K562 (cell line): ENCODE data around the gene BRMS1. TPM values are rescaled to one million over a fixed set of nuclear protein-coding genes. Genes with fewer than 3 reads are reported as not detected.

ENCODE experiments used
- RBM17 ChIP-seq: fragments of 200-400 bp; formaldehyde crosslinking; IDR thresholded peaks from 2 replicates; pipeline ENCODE4 v1.6.1; 2017; ENCODE audit warnings: low read depth, mild to moderate bottlenecking, low read length, borderline replicate concordance
- polyA plus RNA-seq, 8 experiments: library from polyadenylated mRNA; depleted of rRNA in 4 of 8; stranded (reverse) in 5 of 8; unstranded in 3 of 8; fragments of >200 nt; fragmentation: Nextera tagmentation in 2 of 8; fragmentation: Illumina TruSeq in 1 of 8; extraction: Ambion mirVana in 2 of 8; extraction: Trizol in 1 of 8; gene quantifications; 2 replicates each; pipeline versions ENCODE4 v1.2.1 to v1.2.3, GENCODE V29; 2011 to 2014; ENCODE audit warnings: inconsistent platforms in 1 of 8, missing spikeins in 1 of 8
- total RNA-seq, 7 experiments: library from RNA; depleted of rRNA in 6 of 7; stranded (reverse); fragments of >200 nt in 6 of 7; fragmentation: Illumina TruSeq in 2 of 7; extraction: Trizol in 2 of 7; gene quantifications; 2 replicates each; pipeline versions ENCODE4 v1.2.1 to v1.2.3, GENCODE V29; 2011 to 2021; ENCODE audit warnings: low replicate concordance in 1 of 7
- TF ChIP-seq, protein P1 (sequence below): fragments of 200-600 bp; sonication (generic); IDR thresholded peaks from one replicate; pipeline ENCODE4 v1.6.1; 2012; ENCODE audit warnings: mild to moderate bottlenecking, low read depth, low read length, inconsistent platforms
- TF ChIP-seq, protein P2 (sequence below), 2 experiments: fragments of 450-650 bp in 1 of 2; sonication (generic) in 1 of 2; formaldehyde crosslinking in 1 of 2; IDR thresholded peaks; 2 replicates each; pipeline versions ENCODE4 v1.7.1 to v1.9.0; 2016 to 2022; ENCODE audit warnings: inconsistent platforms in 1 of 2, mild to moderate bottlenecking in 1 of 2, missing genetic modification reagents in 1 of 2

BRMS1 gene
- total and polyA plus RNA-seq, 9 of the 15 experiments (the other 6 are each of a cell fraction or from before 2014, with no cell fraction given), result 2.2 to 78.8 (median 33.4) TPM

GRCh38 chr11:66344550-66345315 is at the start of gene BRMS1 (continued):
- TF ChIP-seq, protein P1, sequence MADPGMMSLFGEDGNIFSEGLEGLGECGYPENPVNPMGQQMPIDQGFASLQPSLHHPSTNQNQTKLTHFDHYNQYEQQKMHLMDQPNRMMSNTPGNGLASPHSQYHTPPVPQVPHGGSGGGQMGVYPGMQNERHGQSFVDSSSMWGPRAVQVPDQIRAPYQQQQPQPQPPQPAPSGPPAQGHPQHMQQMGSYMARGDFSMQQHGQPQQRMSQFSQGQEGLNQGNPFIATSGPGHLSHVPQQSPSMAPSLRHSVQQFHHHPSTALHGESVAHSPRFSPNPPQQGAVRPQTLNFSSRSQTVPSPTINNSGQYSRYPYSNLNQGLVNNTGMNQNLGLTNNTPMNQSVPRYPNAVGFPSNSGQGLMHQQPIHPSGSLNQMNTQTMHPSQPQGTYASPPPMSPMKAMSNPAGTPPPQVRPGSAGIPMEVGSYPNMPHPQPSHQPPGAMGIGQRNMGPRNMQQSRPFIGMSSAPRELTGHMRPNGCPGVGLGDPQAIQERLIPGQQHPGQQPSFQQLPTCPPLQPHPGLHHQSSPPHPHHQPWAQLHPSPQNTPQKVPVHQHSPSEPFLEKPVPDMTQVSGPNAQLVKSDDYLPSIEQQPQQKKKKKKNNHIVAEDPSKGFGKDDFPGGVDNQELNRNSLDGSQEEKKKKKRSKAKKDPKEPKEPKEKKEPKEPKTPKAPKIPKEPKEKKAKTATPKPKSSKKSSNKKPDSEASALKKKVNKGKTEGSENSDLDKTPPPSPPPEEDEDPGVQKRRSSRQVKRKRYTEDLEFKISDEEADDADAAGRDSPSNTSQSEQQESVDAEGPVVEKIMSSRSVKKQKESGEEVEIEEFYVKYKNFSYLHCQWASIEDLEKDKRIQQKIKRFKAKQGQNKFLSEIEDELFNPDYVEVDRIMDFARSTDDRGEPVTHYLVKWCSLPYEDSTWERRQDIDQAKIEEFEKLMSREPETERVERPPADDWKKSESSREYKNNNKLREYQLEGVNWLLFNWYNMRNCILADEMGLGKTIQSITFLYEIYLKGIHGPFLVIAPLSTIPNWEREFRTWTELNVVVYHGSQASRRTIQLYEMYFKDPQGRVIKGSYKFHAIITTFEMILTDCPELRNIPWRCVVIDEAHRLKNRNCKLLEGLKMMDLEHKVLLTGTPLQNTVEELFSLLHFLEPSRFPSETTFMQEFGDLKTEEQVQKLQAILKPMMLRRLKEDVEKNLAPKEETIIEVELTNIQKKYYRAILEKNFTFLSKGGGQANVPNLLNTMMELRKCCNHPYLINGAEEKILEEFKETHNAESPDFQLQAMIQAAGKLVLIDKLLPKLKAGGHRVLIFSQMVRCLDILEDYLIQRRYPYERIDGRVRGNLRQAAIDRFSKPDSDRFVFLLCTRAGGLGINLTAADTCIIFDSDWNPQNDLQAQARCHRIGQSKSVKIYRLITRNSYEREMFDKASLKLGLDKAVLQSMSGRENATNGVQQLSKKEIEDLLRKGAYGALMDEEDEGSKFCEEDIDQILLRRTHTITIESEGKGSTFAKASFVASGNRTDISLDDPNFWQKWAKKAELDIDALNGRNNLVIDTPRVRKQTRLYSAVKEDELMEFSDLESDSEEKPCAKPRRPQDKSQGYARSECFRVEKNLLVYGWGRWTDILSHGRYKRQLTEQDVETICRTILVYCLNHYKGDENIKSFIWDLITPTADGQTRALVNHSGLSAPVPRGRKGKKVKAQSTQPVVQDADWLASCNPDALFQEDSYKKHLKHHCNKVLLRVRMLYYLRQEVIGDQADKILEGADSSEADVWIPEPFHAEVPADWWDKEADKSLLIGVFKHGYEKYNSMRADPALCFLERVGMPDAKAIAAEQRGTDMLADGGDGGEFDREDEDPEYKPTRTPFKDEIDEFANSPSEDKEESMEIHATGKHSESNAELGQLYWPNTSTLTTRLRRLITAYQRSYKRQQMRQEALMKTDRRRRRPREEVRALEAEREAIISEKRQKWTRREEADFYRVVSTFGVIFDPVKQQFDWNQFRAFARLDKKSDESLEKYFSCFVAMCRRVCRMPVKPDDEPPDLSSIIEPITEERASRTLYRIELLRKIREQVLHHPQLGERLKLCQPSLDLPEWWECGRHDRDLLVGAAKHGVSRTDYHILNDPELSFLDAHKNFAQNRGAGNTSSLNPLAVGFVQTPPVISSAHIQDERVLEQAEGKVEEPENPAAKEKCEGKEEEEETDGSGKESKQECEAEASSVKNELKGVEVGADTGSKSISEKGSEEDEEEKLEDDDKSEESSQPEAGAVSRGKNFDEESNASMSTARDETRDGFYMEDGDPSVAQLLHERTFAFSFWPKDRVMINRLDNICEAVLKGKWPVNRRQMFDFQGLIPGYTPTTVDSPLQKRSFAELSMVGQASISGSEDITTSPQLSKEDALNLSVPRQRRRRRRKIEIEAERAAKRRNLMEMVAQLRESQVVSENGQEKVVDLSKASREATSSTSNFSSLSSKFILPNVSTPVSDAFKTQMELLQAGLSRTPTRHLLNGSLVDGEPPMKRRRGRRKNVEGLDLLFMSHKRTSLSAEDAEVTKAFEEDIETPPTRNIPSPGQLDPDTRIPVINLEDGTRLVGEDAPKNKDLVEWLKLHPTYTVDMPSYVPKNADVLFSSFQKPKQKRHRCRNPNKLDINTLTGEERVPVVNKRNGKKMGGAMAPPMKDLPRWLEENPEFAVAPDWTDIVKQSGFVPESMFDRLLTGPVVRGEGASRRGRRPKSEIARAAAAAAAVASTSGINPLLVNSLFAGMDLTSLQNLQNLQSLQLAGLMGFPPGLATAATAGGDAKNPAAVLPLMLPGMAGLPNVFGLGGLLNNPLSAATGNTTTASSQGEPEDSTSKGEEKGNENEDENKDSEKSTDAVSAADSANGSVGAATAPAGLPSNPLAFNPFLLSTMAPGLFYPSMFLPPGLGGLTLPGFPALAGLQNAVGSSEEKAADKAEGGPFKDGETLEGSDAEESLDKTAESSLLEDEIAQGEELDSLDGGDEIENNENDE, result no peak
- TF ChIP-seq RBM17, result no peak
- TF ChIP-seq, protein P2, sequence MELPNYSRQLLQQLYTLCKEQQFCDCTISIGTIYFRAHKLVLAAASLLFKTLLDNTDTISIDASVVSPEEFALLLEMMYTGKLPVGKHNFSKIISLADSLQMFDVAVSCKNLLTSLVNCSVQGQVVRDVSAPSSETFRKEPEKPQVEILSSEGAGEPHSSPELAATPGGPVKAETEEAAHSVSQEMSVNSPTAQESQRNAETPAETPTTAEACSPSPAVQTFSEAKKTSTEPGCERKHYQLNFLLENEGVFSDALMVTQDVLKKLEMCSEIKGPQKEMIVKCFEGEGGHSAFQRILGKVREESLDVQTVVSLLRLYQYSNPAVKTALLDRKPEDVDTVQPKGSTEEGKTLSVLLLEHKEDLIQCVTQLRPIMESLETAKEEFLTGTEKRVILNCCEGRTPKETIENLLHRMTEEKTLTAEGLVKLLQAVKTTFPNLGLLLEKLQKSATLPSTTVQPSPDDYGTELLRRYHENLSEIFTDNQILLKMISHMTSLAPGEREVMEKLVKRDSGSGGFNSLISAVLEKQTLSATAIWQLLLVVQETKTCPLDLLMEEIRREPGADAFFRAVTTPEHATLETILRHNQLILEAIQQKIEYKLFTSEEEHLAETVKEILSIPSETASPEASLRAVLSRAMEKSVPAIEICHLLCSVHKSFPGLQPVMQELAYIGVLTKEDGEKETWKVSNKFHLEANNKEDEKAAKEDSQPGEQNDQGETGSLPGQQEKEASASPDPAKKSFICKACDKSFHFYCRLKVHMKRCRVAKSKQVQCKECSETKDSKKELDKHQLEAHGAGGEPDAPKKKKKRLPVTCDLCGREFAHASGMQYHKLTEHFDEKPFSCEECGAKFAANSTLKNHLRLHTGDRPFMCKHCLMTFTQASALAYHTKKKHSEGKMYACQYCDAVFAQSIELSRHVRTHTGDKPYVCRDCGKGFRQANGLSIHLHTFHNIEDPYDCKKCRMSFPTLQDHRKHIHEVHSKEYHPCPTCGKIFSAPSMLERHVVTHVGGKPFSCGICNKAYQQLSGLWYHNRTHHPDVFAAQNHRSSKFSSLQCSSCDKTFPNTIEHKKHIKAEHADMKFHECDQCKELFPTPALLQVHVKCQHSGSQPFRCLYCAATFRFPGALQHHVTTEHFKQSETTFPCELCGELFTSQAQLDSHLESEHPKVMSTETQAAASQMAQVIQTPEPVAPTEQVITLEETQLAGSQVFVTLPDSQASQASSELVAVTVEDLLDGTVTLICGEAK (IDR thresholded peaks at IDR 0.05), result peak; percentile 49
- TF ChIP-seq, protein P2 (CRISPR knock-in tag; IDR thresholded peaks at IDR 0.05), result no peak
